T-cell (primary cell): Measurements from ENCODE around the gene TCP10L. TPM values are rescaled to one million over a fixed set of nuclear protein-coding genes. Genes with fewer than 3 reads are reported as not detected.
"Not testable (repeated sequence)": the region's sequence is repeated elsewhere in the genome, so short reads cannot be mapped to it uniquely, and the experiment has no call there.

Source experiments
- ATAC-seq, 4 experiments: fragments of 200-7000 bp in 3 of 4; fragments of 150-1000 bp in 1 of 4; cut with Tn5 transposase; replicated peaks in 1 of 4; 1 replicate in 3 of 4; 2 replicates in 1 of 4; pipeline ENCODE4 v1.10.0; 2021; ENCODE audit warnings: moderate library complexity in 3 of 4, mild to moderate bottlenecking in 2 of 4, moderate number of reproducible peaks in 1 of 4
- CTCF ChIA-PET, 2 donors: fragments of 300-600 bp; sonication (Branson Sonifier 250); formaldehyde crosslinking; loops; one replicate each; lab custom pipeline; 2022; ENCODE audit warnings: antibody characterized with exemption in 2 of 2; lab: Charles Lee
- POLR2A ChIA-PET, 2 donors: fragments of 300-600 bp; sonication (Branson Sonifier 250); formaldehyde crosslinking; loops; one replicate each; lab custom pipeline; 2022; ENCODE audit warnings: antibody characterized with exemption in 2 of 2; lab: Charles Lee
- DNase-seq, 35 experiments: peaks; one replicate each; pipeline versions ENCODE4 v3.0.0 to v3.0.0-alpha.2; 2013 to 2023
- H3K27ac ChIP-seq: one replicate; pipeline ENCODE4 v1.5.1; 2013; ENCODE audit warnings: low read length
- H3K27me3 ChIP-seq, 2 experiments: replicated peaks in 1 of 2; 1 replicate in 1 of 2; 2 replicates in 1 of 2; pipeline versions ENCODE4 v1.6.1 to v1.7.0; 2013; ENCODE audit warnings: low read length in 1 of 2, mixed read lengths in 1 of 2; ENCODE audit not compliant: control insufficient read depth in 2 of 2, insufficient read depth in 2 of 2; ENCODE audit errors: extremely low read depth in 1 of 2
- H3K36me3 ChIP-seq, 2 donors: 1 replicate in 1 of 2; 2 replicates in 1 of 2; pipeline versions ENCODE4 v1.6.1 to v1.7.0; 2013; ENCODE audit warnings: low read length in 1 of 2; ENCODE audit not compliant: control insufficient read depth in 2 of 2, insufficient read depth in 1 of 2; ENCODE audit errors: extremely low read depth in 1 of 2
- H3K4me1 ChIP-seq, 2 experiments: 1 replicate in 1 of 2; 2 replicates in 1 of 2; pipeline versions ENCODE4 v1.6.1 to v1.7.0; 2013; ENCODE audit warnings: low read length in 2 of 2, mixed read lengths in 1 of 2; ENCODE audit not compliant: insufficient read depth in 2 of 2, control insufficient read depth in 1 of 2; ENCODE audit errors: extremely low read depth in 1 of 2
- H3K4me3 ChIP-seq, 2 donors: 1 replicate in 1 of 2; 2 replicates in 1 of 2; pipeline versions ENCODE4 v1.5.1 to v1.7.0; 2013; ENCODE audit warnings: mild to moderate bottlenecking in 2 of 2, low read length in 1 of 2, moderate library complexity in 1 of 2; ENCODE audit not compliant: control insufficient read depth in 1 of 2; ENCODE audit errors: extremely low read depth in 1 of 2
- H3K9me3 ChIP-seq: 2 replicates; pipeline ENCODE4 v1.7.0; 2013
- H3K27ac Mint-ChIP-seq, 2 donors: one replicate each; pipeline ENCODE4 v1.8.0; 2020 to 2021; ENCODE audit warnings: mild to moderate bottlenecking in 2 of 2, mixed read lengths in 2 of 2
- H3K27me3 Mint-ChIP-seq, 2 donors: one replicate each; pipeline ENCODE4 v1.8.0; 2021 to 2022; ENCODE audit warnings: mixed read lengths in 2 of 2
- H3K36me3 Mint-ChIP-seq: one replicate; pipeline ENCODE4 v1.8.0; 2021; ENCODE audit warnings: mixed read lengths
- H3K4me1 Mint-ChIP-seq, 3 donors: one replicate each; pipeline ENCODE4 v1.8.0; 2020 to 2022; ENCODE audit warnings: mixed read lengths in 3 of 3, mild to moderate bottlenecking in 1 of 3
- H3K4me3 Mint-ChIP-seq, 3 donors: one replicate each; pipeline ENCODE4 v1.8.0; 2020 to 2022; ENCODE audit warnings: mild to moderate bottlenecking in 3 of 3, mixed read lengths in 3 of 3, moderate library complexity in 3 of 3
- H3K9me3 Mint-ChIP-seq, 3 donors: one replicate each; pipeline ENCODE4 v1.8.0; 2020 to 2022; ENCODE audit warnings: mixed read lengths in 3 of 3
- whole genome bisulfite sequencing: methylation state at CpG from one replicate; pipeline ENCODE4 v1.1.5; 2013; ENCODE audit warnings: missing lambda C conversion rate; ENCODE audit not compliant: insufficient coverage; 5-methylcytosine and 5-hydroxymethylcytosine counted together
- total RNA-seq, 35 experiments: library from RNA in 6 of 35; stranded (reverse) in 6 of 35; fragments of 120-200 nt in 1 of 35; gene quantifications; one replicate each; pipeline versions ENCODE4 v1.2.1 to v1.2.4 and lab custom pipeline; 2013 to 2026

Gene TCP10L, protein sequence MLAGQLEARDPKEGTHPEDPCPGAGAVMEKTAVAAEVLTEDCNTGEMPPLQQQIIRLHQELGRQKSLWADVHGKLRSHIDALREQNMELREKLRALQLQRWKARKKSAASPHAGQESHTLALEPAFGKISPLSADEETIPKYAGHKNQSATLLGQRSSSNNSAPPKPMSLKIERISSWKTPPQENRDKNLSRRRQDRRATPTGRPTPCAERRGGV
- total RNA-seq (under 1 TPM in 4 of 5 donors, not detected in 1; 0.19 to 0.73 (median 0.39) TPM), total RNA-seq (lab: John Stamatoyannopoulos, UW) (0 to 0.35 (median 0.05) reads per million in 29 experiments)
- 0.35 TPM for total RNA-seq (2013)

DNA sequence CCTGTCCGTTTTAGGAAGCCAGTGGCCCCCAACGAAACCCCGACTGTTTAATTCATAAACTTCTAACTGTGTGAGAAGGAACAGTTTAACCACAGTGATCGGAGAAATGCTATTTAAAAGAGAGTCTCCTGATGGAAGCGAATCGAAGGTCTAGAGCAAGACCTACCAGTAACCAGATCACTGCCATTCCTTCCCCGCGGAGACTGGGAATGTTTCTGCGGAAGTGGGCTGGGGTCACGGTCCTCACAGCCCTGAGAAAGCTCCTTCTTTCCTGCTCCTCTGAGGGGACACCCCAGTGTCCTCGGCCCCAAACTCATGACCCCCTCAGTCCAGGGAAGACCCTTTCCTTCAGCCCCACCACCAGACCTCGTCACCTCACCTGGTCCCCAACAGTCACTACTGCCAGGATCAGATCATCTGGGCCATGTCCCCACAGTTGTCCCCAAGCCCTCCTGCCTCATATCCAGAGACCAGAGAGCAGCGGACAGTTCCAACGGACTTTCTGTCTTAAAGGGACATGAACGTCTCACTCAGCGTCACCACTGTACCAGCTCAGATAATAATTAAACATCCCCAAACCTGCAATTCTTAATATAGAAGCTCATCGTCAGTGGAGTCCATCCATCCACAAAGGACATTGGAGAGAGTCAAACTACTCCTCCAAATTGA, at the start of gene TCP10L:
TSS of gene TCP10L (minus strand) at position 482 of the 669 bp plus-strand sequence. CDS start 1,219 bp downstream, outside the sequence.
- Histone ChIP-seq H3K4me1 (no peaks in the 10 kb centered on the region), H3K9me3 (no peaks in the 10 kb centered on the region), H3K27ac (no peak within 1 kb of the TSS), H3K4me3 (no peak within 1 kb of the TSS), H3K27me3 (peaks cover 0 to 21% of the 10 kb centered on the region in 2 experiments), H3K36me3 (no peaks in the 10 kb centered on the region)
- H3K4me1 Mint-ChIP-seq = no peaks in the 10 kb centered on the region
- DNase-seq (no peak), ATAC-seq (no peak)
- H3K36me3 Mint-ChIP-seq = no peaks in the 10 kb centered on the region
- peaks cover 0 to 8% of the 10 kb centered on the region in 2 donors for H3K27me3 Mint-ChIP-seq
- no peak within 1 kb of the TSS for H3K27ac Mint-ChIP-seq
- 83% methylated on average over 11 of the region's 17 CpGs for WGBS
- ChIA-PET POLR2A (no interaction called here), CTCF (interaction anchor here in 1 of 2 donors (0.6 kb wide), 2 partner anchors 46 to 53 kb away, joined by 3 to 5 read pairs; no protein-coding TSS in a partner anchor)
- H3K4me3 Mint-ChIP-seq = no peak within 1 kb of the TSS
- H3K9me3 Mint-ChIP-seq = no peaks in the 10 kb centered on the region

DNA sequence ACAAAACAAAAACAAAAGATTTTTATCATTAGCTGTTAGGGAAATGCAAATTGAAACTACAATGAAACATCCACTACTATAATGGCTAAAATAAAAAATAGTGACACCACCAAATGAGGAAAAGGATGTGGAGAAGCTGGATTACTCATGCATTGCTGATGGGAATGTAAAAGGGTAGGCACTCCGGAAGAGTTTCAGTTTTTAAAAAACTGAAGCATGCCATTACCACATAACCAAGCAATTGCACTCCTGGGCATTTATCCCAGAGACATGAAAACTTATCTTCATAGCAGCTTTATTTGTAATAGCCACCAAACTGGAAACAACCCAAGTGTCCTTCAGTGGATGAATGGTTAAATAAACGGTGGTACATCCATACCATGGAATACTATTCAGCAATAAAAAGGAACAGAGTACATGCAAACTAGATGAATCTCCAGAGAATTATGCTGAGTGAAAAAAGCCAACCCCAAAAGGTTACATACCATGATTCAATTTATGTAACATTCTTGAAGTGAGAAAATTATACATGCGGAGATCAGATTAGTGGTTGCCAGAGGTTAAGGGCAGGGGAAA, 41.4 kb upstream of the TCP10L start:
- no peak overlapping the region for H3K4me3 Mint-ChIP-seq
- H3K36me3 Mint-ChIP-seq = peaks cover 27% of the 10 kb centered on the region
- H3K9me3 Mint-ChIP-seq = peaks cover 0 to 5% (median 2%) of the 10 kb centered on the region in 3 donors
- peaks cover 0 to under 1% of the 10 kb centered on the region in 2 experiments for H3K27me3 ChIP-seq
- no peak overlapping the region for H3K27ac Mint-ChIP-seq
- H3K4me1 ChIP-seq = no peaks in the 10 kb centered on the region
- H3K36me3 ChIP-seq = peaks cover 12 to 20% of the 10 kb centered on the region in 2 donors
- H3K9me3 ChIP-seq = no peaks in the 10 kb centered on the region
- peaks cover 4 to 6% (median 5%) of the 10 kb centered on the region in 3 donors for H3K4me1 Mint-ChIP-seq
- ChIA-PET POLR2A (no interaction called here), CTCF (no interaction called here)
- H3K27me3 Mint-ChIP-seq = peaks cover 1 to 2% of the 10 kb centered on the region in 2 donors
- no peak overlapping the region for H3K27ac ChIP-seq
- no peak for DNase-seq
- ATAC-seq = no peak
- H3K4me3 ChIP-seq = no peak overlapping the region
- WGBS = 100% methylated on average over 1 of the region's 3 CpGs

DNA sequence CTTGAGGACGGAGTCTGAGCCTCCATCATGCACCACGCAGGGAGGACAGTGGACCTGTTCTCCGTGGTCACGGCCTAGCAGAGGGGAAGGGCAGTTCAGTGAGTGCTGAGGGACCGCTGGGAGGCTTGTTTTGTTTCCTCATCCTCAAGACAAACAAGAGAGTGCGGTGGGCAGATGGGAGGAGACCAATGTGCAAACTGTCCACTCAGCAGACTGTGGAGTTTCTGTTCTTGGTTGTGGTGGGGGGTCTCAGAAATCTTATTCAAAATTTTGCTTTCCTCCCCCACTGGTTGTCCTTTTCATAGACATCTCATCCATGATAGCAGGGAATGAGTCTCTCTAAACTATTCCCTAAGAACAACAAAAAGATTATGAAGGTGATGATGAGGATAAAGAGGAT, 32.9 kb upstream of the TCP10L start:
- H3K4me1 Mint-ChIP-seq, DNase-seq, H3K9me3 Mint-ChIP-seq, POLR2A ChIA-PET, H3K36me3 ChIP-seq, H3K4me3 ChIP-seq, ATAC-seq, H3K4me3 Mint-ChIP-seq, H3K27ac ChIP-seq, H3K4me1 ChIP-seq, H3K27ac Mint-ChIP-seq, H3K36me3 Mint-ChIP-seq, CTCF ChIA-PET, H3K27me3 ChIP-seq, H3K9me3 ChIP-seq: not testable (repeated sequence)
- 60% methylated on average over 2 of the region's 6 CpGs for WGBS
- H3K27me3 Mint-ChIP-seq = peaks cover 13 to 21% of the 10 kb centered on the region in 2 donors

DNA sequence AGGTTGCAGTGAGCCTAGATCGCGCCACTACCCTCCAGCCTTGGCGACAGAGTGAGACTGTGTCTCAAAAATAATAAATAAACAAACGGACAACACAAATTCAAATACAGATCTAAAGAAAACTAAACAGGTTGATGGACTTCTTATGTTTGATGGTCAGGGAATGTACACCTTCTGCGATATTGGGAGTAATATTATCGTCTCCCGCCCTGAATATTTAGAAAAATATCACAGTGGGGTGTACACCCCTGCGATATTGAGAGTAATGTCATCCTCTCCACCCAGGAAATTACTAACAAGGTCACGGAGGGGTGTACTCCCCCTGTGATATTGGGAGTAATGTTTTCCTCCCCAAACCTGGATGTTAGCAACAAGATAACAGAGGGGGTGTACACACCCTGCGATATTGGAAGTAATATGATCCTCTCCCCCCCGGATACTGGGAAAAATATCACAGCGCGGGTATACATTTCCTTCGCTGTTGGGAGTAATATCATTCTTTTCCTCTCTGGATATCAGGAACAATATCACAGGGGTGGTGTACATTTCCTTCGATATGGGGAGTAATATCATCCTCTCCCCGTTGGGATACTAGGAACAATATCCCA, 28.2 kb upstream of the TCP10L start:
- peak overlapping the region; percentile 96 to 99 for H3K4me3 ChIP-seq
- DNase-seq (peak in 1 of 35 experiments; percentile 8), ATAC-seq (no peak)
- H3K4me1 Mint-ChIP-seq = peaks cover 0 to 24% (median 20%) of the 10 kb centered on the region in 3 donors
- H3K36me3 ChIP-seq = peaks cover 0 to 11% of the 10 kb centered on the region in 2 donors
- ChIA-PET CTCF (interaction anchor here in 1 of 2 donors (0.6 to 2.1 kb wide), 2 partner anchors 12 to 748 kb away, joined by 3 to 9 read pairs; no protein-coding TSS in a partner anchor), POLR2A (no interaction called here)
- H3K9me3 ChIP-seq = no peaks in the 10 kb centered on the region
- peaks cover 0 to 6% of the 10 kb centered on the region in 2 donors for H3K27me3 Mint-ChIP-seq
- H3K27ac Mint-ChIP-seq = peak overlapping the region in 1 of 2 donors; percentile 39
- H3K36me3 Mint-ChIP-seq = peaks cover 9% of the 10 kb centered on the region
- H3K4me3 Mint-ChIP-seq = peak overlapping the region; percentile 91 to 99 (median 97)
- no peaks in the 10 kb centered on the region for H3K9me3 Mint-ChIP-seq
- H3K4me1 ChIP-seq = peaks cover 11 to 27% of the 10 kb centered on the region in 2 experiments
- 90% methylated on average over 2 of the region's 16 CpGs for WGBS
- H3K27me3 ChIP-seq = no peaks in the 10 kb centered on the region
- peak overlapping the region; percentile 81 for H3K27ac ChIP-seq

DNA sequence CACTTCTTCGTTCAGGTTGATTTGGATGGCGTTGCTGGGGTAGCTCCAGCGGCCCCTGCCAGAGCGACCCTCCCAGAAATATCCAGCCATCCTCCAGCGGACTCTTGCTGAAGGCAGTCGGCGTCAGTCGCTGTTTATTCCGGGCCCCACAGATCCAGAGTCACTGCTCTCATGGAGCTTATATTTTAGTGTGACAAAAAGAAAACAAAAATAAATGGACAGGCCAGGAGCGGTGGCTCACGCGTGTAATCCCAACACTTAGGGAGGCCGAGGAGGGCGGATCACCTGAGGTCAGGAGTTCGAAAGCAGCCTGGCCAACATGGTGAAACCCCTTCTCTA, 27.6 kb upstream of the TCP10L start:
- POLR2A ChIA-PET = no interaction called here
- H3K27ac Mint-ChIP-seq = peak overlapping the region; percentile 90 to 95
- H3K27me3 ChIP-seq = no peaks in the 10 kb centered on the region
- CTCF ChIA-PET = interaction anchor here in 1 of 2 donors (0.6 to 2.1 kb wide), 3 partner anchors 11 to 749 kb away, joined by 3 to 9 read pairs (median 8); no protein-coding TSS in a partner anchor
- peak; percentile 2 to 16 (median 6) for ATAC-seq
- peaks cover 0 to 1% of the 10 kb centered on the region in 2 donors for H3K27me3 Mint-ChIP-seq
- H3K4me1 ChIP-seq = peaks cover 11 to 27% of the 10 kb centered on the region in 2 experiments
- no CpG with 5 or more reads among the region's 15 CpGs for WGBS
- peak overlapping the region; percentile 96 to 99 for H3K4me3 ChIP-seq
- peaks cover 9% of the 10 kb centered on the region for H3K36me3 Mint-ChIP-seq
- H3K36me3 ChIP-seq = peaks cover under 1 to 13% of the 10 kb centered on the region in 2 donors
- peak in 1 of 35 experiments; percentile 3 for DNase-seq
- peaks cover 0 to 24% (median 20%) of the 10 kb centered on the region in 3 donors for H3K4me1 Mint-ChIP-seq
- peak overlapping the region; percentile 81 for H3K27ac ChIP-seq
- no peaks in the 10 kb centered on the region for H3K9me3 Mint-ChIP-seq
- no peaks in the 10 kb centered on the region for H3K9me3 ChIP-seq
- peak overlapping the region; percentile 91 to 99 (median 97) for H3K4me3 Mint-ChIP-seq
